ENCODE results near the gene FIGN.

DNA sequence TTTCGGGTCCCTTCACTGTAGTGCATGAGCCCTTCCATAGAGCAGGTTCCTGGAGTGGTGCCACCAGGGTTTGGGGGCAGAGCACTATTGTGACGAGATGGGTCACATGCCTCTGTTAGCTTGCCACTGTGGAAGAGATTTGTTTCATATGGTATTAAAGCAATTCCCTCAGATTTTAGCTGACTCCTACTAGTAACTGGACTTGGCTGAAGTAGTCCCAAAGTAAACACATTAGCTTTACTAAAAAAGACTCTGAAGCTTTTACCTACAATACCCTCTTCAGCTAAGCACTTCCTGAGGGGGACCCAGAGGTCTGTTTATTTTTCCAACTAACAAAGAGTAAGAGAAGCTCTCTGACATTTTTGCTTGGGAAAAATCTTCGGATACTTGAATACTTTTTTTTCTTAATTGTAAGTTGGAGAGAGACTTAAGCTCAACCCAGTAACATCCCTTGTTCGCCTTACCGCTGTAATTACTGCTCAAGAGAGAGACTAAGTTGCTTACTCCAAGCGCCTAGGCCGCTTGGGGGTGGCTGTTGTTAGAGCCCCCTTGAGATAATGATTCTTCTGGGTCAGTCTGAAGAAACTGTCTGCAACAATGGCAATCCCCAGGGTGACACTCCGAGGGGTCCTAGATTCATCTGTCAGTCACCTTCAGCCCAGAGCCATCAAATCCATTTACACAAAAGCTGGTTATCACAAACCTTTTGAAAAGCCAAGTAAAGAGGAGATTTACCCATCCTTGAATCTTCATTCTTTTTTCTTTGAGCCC is 177.4 kb downstream of the FIGN start:
- TF ChIP-seq FOSL1 (IDR thresholded peaks at IDR 0.05; ENCODE audit: low read depth) (no peak), MAX (IDR thresholded peaks at IDR 0.05) (no peak), CEBPB (IDR thresholded peaks at IDR 0.05; ENCODE audit: low read depth) (no peak), ATF3 (IDR thresholded peaks at IDR 0.05) (no peak), ELF1 (IDR thresholded peaks at IDR 0.05; ENCODE audit: borderline replicate concordance, low read depth) (no peak), POLR2AphosphoS5 (IDR thresholded peaks at IDR 0.05; ENCODE audit: low read depth, low read length) (no peak), POLR2A (IDR thresholded peaks at IDR 0.05; ENCODE audit: borderline replicate concordance, extremely low read depth, insufficient read depth, insufficient read length) (no peak), SP1 (IDR thresholded peaks at IDR 0.05; ENCODE audit: low read depth) (no peak)
- TF ChIP-seq, protein P1, sequence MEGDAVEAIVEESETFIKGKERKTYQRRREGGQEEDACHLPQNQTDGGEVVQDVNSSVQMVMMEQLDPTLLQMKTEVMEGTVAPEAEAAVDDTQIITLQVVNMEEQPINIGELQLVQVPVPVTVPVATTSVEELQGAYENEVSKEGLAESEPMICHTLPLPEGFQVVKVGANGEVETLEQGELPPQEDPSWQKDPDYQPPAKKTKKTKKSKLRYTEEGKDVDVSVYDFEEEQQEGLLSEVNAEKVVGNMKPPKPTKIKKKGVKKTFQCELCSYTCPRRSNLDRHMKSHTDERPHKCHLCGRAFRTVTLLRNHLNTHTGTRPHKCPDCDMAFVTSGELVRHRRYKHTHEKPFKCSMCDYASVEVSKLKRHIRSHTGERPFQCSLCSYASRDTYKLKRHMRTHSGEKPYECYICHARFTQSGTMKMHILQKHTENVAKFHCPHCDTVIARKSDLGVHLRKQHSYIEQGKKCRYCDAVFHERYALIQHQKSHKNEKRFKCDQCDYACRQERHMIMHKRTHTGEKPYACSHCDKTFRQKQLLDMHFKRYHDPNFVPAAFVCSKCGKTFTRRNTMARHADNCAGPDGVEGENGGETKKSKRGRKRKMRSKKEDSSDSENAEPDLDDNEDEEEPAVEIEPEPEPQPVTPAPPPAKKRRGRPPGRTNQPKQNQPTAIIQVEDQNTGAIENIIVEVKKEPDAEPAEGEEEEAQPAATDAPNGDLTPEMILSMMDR (IDR thresholded peaks at IDR 0.05 in 2 of 3, conservative IDR thresholded peaks at IDR 0.05 in 1 of 3; ENCODE audit: borderline replicate concordance in 1 of 3, insufficient read depth in 1 of 3, low read depth in 2 of 3, low read length in 2 of 3) = no peak

Data from HCT116 (cell line).